ENCODE measurements around the gene AMOTL1. TPM values are rescaled to one million over a fixed set of nuclear protein-coding genes. Genes with fewer than 3 reads are reported as not detected.

Gene AMOTL1
- polyA plus RNA-seq, 1 donor from 2014 or later = 10.7 TPM

DNA sequence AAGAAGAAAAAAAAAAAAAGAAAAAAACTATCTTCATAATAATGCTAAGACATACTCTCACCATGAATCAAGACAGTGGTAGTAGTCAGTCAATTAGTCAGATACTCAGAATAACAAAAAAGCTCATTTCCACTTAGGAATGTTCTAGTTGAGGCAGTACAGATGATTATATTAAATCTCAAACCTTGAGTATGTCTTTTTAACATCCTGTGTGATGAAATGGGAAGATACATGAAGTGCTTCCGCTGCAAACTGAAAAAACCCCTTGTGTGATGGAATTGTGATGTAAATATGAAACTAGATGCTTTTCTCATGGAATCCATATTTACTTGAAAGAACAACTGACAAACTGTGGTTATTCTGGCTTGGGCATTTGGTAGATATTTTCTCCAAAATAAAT is 13.7 kb downstream of the AMOTL1 start:
- Histone ChIP-seq H3K27me3 (ENCODE audit: insufficient read depth, low read depth, low read length) (no peaks in the 10 kb centered on the region), H3K36me3 (ENCODE audit: insufficient read depth, low read length) (no peaks in the 10 kb centered on the region), H2AFZ (ENCODE audit: low read depth, low read length) (no peak overlapping the region), H3K4me3 (ENCODE audit: low read length) (no peak overlapping the region), H3K9me2 (ENCODE audit: insufficient read depth, low read length) (no peaks in the 10 kb centered on the region), H3K27ac (ENCODE audit: low read length) (no peak overlapping the region), H3K9me3 (ENCODE audit: low read length) (no peaks in the 10 kb centered on the region), H3K79me2 (replicated peaks; ENCODE audit: insufficient read depth, low read length) (peaks cover 78% of the 10 kb centered on the region), H4K20me1 (ENCODE audit: insufficient read depth) (no peaks in the 10 kb centered on the region), H3K9ac (ENCODE audit: low read length) (no peak overlapping the region), H3F3A (ENCODE audit: insufficient read depth, low read length, poor library complexity, severe bottlenecking) (no peaks in the 10 kb centered on the region), H3K4me2 (ENCODE audit: low read length) (no peak overlapping the region)
- TF ChIP-seq POLR2AphosphoS5 (IDR thresholded peaks at IDR 0.05) (no peak), RAD21 (conservative IDR thresholded peaks at IDR 0.05) (no peak), SMC3 (conservative IDR thresholded peaks at IDR 0.05; ENCODE audit: poor library complexity) (no peak), EZH2 (IDR thresholded peaks at IDR 0.05; ENCODE audit: borderline replicate concordance, insufficient read depth, low read length, poor library complexity, severe bottlenecking) (no peak), MXI1 (conservative IDR thresholded peaks at IDR 0.05; ENCODE audit: poor library complexity, severe bottlenecking) (no peak)
- TF ChIP-seq, protein P1, sequence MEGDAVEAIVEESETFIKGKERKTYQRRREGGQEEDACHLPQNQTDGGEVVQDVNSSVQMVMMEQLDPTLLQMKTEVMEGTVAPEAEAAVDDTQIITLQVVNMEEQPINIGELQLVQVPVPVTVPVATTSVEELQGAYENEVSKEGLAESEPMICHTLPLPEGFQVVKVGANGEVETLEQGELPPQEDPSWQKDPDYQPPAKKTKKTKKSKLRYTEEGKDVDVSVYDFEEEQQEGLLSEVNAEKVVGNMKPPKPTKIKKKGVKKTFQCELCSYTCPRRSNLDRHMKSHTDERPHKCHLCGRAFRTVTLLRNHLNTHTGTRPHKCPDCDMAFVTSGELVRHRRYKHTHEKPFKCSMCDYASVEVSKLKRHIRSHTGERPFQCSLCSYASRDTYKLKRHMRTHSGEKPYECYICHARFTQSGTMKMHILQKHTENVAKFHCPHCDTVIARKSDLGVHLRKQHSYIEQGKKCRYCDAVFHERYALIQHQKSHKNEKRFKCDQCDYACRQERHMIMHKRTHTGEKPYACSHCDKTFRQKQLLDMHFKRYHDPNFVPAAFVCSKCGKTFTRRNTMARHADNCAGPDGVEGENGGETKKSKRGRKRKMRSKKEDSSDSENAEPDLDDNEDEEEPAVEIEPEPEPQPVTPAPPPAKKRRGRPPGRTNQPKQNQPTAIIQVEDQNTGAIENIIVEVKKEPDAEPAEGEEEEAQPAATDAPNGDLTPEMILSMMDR (IDR thresholded peaks at IDR 0.05; ENCODE audit: poor library complexity, severe bottlenecking) = no peak
- TF ChIP-seq, protein P2, sequence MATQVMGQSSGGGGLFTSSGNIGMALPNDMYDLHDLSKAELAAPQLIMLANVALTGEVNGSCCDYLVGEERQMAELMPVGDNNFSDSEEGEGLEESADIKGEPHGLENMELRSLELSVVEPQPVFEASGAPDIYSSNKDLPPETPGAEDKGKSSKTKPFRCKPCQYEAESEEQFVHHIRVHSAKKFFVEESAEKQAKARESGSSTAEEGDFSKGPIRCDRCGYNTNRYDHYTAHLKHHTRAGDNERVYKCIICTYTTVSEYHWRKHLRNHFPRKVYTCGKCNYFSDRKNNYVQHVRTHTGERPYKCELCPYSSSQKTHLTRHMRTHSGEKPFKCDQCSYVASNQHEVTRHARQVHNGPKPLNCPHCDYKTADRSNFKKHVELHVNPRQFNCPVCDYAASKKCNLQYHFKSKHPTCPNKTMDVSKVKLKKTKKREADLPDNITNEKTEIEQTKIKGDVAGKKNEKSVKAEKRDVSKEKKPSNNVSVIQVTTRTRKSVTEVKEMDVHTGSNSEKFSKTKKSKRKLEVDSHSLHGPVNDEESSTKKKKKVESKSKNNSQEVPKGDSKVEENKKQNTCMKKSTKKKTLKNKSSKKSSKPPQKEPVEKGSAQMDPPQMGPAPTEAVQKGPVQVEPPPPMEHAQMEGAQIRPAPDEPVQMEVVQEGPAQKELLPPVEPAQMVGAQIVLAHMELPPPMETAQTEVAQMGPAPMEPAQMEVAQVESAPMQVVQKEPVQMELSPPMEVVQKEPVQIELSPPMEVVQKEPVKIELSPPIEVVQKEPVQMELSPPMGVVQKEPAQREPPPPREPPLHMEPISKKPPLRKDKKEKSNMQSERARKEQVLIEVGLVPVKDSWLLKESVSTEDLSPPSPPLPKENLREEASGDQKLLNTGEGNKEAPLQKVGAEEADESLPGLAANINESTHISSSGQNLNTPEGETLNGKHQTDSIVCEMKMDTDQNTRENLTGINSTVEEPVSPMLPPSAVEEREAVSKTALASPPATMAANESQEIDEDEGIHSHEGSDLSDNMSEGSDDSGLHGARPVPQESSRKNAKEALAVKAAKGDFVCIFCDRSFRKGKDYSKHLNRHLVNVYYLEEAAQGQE (IDR thresholded peaks at IDR 0.05; ENCODE audit: borderline replicate concordance) = no peak

DNA sequence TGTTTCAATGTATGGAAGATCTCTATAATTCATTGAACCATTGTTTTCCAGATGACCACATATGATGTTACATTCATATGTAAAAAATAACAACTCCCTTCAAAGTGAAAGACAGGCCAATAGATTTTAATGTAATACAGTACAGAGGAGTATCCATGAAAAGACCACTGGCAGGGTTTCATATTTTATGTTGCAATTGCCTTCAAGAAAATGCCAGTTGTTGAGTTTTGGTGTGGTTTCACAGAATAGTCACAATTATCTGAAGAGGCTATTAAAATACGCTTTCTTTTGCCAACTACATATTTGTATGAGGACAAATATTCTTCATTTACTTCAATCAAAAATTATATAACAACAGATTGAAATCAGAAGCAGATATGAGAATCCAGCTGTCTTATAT is 14.3 kb downstream of the AMOTL1 start:
- H3K27me3 ChIP-seq (ENCODE audit: insufficient read depth, low read depth, low read length) = no peaks in the 10 kb centered on the region
- no peak overlapping the region for H2AFZ ChIP-seq (ENCODE audit: low read depth, low read length)
- H3K4me2 ChIP-seq (ENCODE audit: low read length) = no peak overlapping the region
- no peak overlapping the region for H3K27ac ChIP-seq (ENCODE audit: low read length)
- TF ChIP-seq EP300 (conservative IDR thresholded peaks at IDR 0.05; ENCODE audit: poor library complexity, severe bottlenecking) (no peak), TAF1 (IDR thresholded peaks at IDR 0.05; ENCODE audit: low read depth) (no peak), POLR2AphosphoS5 (IDR thresholded peaks at IDR 0.05) (no peak), MXI1 (conservative IDR thresholded peaks at IDR 0.05; ENCODE audit: poor library complexity, severe bottlenecking) (no peak), RAD21 (conservative IDR thresholded peaks at IDR 0.05) (no peak), SMC3 (conservative IDR thresholded peaks at IDR 0.05; ENCODE audit: poor library complexity) (no peak)
- TF ChIP-seq, protein P1 (IDR thresholded peaks at IDR 0.05; ENCODE audit: poor library complexity, severe bottlenecking) = no peak
- H3K4me3 ChIP-seq (ENCODE audit: low read length) = no peak overlapping the region
- no peaks in the 10 kb centered on the region for H3K9me2 ChIP-seq (ENCODE audit: insufficient read depth, low read length)
- H3K36me3 ChIP-seq (ENCODE audit: insufficient read depth, low read length) = no peaks in the 10 kb centered on the region
- peaks cover 76% of the 10 kb centered on the region for H3K79me2 ChIP-seq (replicated peaks; ENCODE audit: insufficient read depth, low read length)
- H4K20me1 ChIP-seq (ENCODE audit: insufficient read depth) = no peaks in the 10 kb centered on the region
- no peaks in the 10 kb centered on the region for H3K9me3 ChIP-seq (ENCODE audit: low read length)
- H3F3A ChIP-seq (ENCODE audit: insufficient read depth, low read length, poor library complexity, severe bottlenecking) = no peaks in the 10 kb centered on the region
- H3K9ac ChIP-seq (ENCODE audit: low read length) = no peak overlapping the region
